SJCRH30 (cell line): ENCODE results near the gene DUSP10. TPM values are rescaled to one million over a fixed set of nuclear protein-coding genes. Genes with fewer than 3 reads are reported as not detected.

Experiments
- DNase-seq, 2 experiments: peaks; one replicate each; pipeline ENCODE4 v3.0.0-alpha.2; 2015 to 2020
- H3K27ac ChIP-seq: fragments of 250-450 bp; sonication (Bioruptor Pico); 2 replicates; pipeline ENCODE4 v1.5.1; 2020; ENCODE audit warnings: mild to moderate bottlenecking, moderate library complexity
- H3K27me3 ChIP-seq: fragments of 250-450 bp; sonication (Bioruptor Pico); 2 replicates; pipeline ENCODE4 v1.5.1; 2020; ENCODE audit warnings: mild to moderate bottlenecking, moderate library complexity
- H3K36me3 ChIP-seq: fragments of 250-450 bp; sonication (Bioruptor Pico); 2 replicates; pipeline ENCODE4 v1.5.1; 2020; ENCODE audit warnings: mild to moderate bottlenecking, moderate library complexity
- H3K4me1 ChIP-seq: fragments of 250-450 bp; sonication (Bioruptor Pico); 2 replicates; pipeline ENCODE4 v1.5.1; 2020; ENCODE audit warnings: mild to moderate bottlenecking, moderate library complexity
- H3K4me3 ChIP-seq: fragments of 250-450 bp; sonication (Bioruptor Pico); 2 replicates; pipeline ENCODE4 v1.5.1; 2020; ENCODE audit warnings: mild to moderate bottlenecking, moderate library complexity
- H3K9me3 ChIP-seq: fragments of 250-450 bp; sonication (Bioruptor Pico); replicated peaks from 2 replicates; pipeline ENCODE4 v1.5.1; 2020; ENCODE audit warnings: mild to moderate bottlenecking, moderate library complexity
- total RNA-seq: library from RNA; depleted of rRNA; stranded (reverse); fragments of >200 nt; shearing (Covaris generic); gene quantifications from 2 replicates; pipeline ENCODE4 v1.2.3, GENCODE V29; 2014

The DUSP10 gene
- total RNA-seq, 1 experiment from 2014 or later, result 12.1 TPM

GRCh38 chr1:221669441-221669840 lies 72.4 kb downstream of the DUSP10 start:
- DNase-seq, result peak; percentile 41 to 82
- Histone ChIP-seq H3K36me3 (no peaks in the 10 kb centered on the region), H3K4me3 (no peak overlapping the region), H3K27me3 (no peaks in the 10 kb centered on the region), H3K27ac (peak overlapping the region; percentile 54), H3K4me1 (peaks cover 34% of the 10 kb centered on the region), H3K9me3 (no peaks in the 10 kb centered on the region)

- Histone ChIP-seq H3K27me3 (no peaks in the 10 kb centered on the region), H3K4me3 (no peak overlapping the region), H3K36me3 (no peaks in the 10 kb centered on the region), H3K9me3 (no peaks in the 10 kb centered on the region), H3K4me1 (peaks cover 32% of the 10 kb centered on the region), H3K27ac (no peak overlapping the region)
- no peak for DNase-seq
Observed at GRCh38 chr1:221667504-221667903, 74.4 kb downstream of the DUSP10 start.

- Histone ChIP-seq H3K27me3 (no peaks in the 10 kb centered on the region), H3K4me3 (no peak overlapping the region), H3K27ac (no peak overlapping the region), H3K36me3 (no peaks in the 10 kb centered on the region), H3K9me3 (no peaks in the 10 kb centered on the region), H3K4me1 (peaks cover 7% of the 10 kb centered on the region)
- DNase-seq, result no peak
Observed at GRCh38 chr1:221664253-221664652, 77.6 kb downstream of the DUSP10 start.

DNA sequence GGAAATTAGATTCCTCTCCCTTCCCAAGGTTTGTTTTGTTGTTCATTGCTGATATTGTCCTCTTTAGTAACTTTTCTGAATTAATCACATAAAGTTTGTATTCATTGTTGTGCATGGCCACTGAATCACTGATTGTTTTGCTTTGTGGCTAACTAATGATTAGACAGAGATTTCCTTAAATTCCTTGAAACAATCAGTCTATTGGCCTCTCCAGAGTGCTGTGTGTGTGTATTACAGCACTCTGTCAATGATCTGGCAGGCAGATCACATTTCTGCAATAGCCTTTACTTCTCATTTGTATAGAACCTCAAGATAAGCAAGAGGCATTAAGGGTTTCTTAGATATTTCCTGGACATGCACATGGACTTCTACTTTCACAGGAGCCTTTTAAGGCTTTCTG lies 78.6 kb downstream of the DUSP10 start:
- DNase-seq, result no peak
- Histone ChIP-seq H3K4me3 (no peak overlapping the region), H3K36me3 (no peaks in the 10 kb centered on the region)

DNA sequence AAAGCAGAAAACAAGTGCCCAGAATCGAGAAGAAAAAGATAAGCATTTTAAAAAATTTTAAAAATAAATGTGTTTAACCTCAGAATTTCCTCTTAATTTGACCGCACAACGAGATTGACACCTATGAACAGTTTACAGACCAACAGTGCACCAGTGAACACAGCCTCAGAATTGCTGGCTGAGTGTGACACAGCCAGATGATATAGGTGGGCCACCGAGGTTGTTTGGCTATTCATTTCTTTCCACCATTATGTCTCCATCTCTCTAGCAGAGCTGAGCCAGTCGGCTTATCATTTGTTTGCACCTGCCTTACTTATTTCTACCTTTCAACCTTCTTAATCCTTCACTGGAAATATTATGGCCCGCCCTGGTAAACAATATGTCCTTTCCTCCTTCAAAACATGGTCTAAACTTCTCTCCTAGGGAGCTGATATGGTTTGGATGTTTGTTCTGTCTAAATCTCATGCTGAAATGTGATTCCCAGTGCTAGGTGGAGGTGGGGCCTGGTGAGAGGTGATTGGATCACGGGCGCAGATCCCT lies 86.1 kb downstream of the DUSP10 start:
- H3K27me3 ChIP-seq, result no peaks in the 10 kb centered on the region
- H3K4me1 ChIP-seq, result no peaks in the 10 kb centered on the region
- no peak overlapping the region for H3K27ac ChIP-seq
- H3K9me3 ChIP-seq, result no peaks in the 10 kb centered on the region
- H3K4me3 ChIP-seq, result no peak overlapping the region
- DNase-seq, result no peak
- H3K36me3 ChIP-seq, result no peaks in the 10 kb centered on the region

More for the DNA sequence above, 78.6 kb downstream of the DUSP10 start:
- Histone ChIP-seq H3K27ac (no peak overlapping the region), H3K4me1 (no peaks in the 10 kb centered on the region), H3K27me3 (no peaks in the 10 kb centered on the region), H3K9me3 (no peaks in the 10 kb centered on the region)
